ENCODE measurements around the gene WDR36.

- TF ChIP-seq POLR2AphosphoS5 (IDR thresholded peaks at IDR 0.05; ENCODE audit: borderline replicate concordance, low read depth, low read length) (no peak), EZH2 (IDR thresholded peaks at IDR 0.05) (no peak)
Observed at GRCh38 chr5:111163000-111163399, 70.9 kb downstream of the WDR36 start.
